ENCODE results near the gene CPNE4.
"Not testable (repeated sequence)": the region's sequence is repeated elsewhere in the genome, so short reads cannot be mapped to it uniquely, and the experiment has no call there.

CPNE4 gene

DNA sequence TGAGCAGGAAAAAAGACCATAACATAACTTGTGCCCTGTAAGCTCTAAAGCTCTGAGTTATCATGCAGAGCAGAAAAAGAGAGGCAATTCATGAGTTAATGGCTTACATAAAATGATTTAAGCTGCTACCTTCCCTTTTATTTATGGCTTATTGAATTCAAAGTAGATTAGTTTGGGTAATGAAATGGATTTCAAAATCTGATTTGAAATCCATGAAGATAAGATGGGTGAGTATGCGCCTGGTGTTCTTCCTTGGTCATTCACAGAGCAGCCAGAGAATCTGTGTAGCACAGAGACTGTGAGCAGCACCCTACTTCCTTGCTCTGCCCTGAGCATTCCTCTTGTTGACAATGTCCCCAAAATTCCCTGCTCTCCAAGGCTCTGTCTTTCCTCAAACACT lies 495.8 kb downstream of the CPNE4 start:
- DNase-seq (ENCODE audit: low read depth in 2 of 2), result no peak

DNA sequence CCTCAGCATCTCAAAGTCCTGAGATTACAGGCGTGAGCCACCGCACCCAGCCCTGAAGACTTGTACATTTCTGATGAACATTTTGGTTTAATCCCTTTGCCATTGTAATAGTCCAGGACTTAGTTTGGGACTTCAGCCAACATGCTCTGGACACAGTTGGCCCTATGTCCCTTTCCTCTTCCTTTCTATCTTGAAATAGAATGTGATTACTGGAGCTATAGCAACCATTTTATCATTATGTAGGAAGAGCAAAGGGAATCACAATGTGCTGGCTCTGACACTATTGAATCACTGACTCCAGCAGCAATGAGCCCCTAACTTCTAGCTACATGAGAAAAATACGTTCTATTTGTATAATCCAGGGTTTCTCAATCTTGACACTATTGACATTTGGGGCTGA lies 497.3 kb downstream of the CPNE4 start:
- DNase-seq (ENCODE audit: low read depth in 2 of 2), result no peak

DNA sequence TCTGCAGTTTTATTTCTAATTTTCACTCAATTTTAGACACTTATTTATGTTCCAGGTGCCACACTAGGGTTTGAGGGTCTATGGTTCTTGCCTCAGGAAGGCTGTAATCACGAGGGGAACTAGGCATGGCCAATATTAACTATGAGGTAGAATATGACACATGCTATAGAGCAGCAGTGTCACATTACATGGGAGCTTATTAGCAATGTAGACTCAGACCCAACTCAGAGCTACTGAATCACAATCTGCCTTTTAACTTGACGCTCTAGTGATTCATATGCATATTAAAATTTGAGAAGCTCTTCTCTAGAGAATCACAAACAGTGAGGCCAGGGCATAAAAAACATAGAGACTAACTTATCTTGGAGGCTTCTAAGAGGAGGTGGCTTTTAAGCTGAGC lies 499.2 kb downstream of the CPNE4 start:
- no peak for DNase-seq (ENCODE audit: low read depth in 2 of 2)

GRCh38 chr3:131535131-131535530 lies 499.7 kb downstream of the CPNE4 start:
- DNase-seq (ENCODE audit: low read depth in 2 of 2), result no peak

GRCh38 chr3:131532645-131533044 lies 502.2 kb downstream of the CPNE4 start:
- DNase-seq (ENCODE audit: low read depth in 2 of 2), result no peak

GRCh38 chr3:131530843-131531242 lies 504.0 kb downstream of the CPNE4 start:
- DNase-seq (ENCODE audit: low read depth in 2 of 2), result no peak

- no peak for DNase-seq (ENCODE audit: low read depth in 2 of 2)
Observed at GRCh38 chr3:131530388-131530787, 504.4 kb downstream of the CPNE4 start.

- no peak for DNase-seq (ENCODE audit: low read depth in 2 of 2)
Observed at GRCh38 chr3:131526801-131527347, 507.9 kb downstream of the CPNE4 start.

DNA sequence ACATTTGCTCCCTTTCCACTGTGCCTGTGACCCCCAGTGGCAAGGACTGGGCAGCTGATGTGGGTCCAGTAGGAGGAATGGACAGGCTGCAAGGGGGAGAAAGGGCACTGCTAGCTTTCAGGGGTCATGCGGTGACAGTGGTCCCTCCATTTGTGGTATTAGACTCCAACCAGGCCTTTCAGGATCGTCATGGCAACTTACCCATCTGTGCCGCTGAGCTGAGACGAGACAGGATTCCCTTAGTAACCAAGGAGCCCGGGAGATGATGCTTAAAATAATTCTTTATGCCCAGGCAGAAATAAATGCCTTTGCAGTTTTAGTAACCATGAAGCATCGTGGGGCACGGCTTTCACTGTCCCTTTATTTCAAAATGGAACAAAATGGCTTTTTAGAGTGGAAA lies 516.1 kb downstream of the CPNE4 start:
- DNase-seq (ENCODE audit: low read depth in 2 of 2), result no peak

GRCh38 chr3:131505421-131505820 lies 529.4 kb downstream of the CPNE4 start:
- no peak for DNase-seq (ENCODE audit: low read depth in 2 of 2)

- DNase-seq (ENCODE audit: low read depth in 2 of 2), result no peak
Observed at GRCh38 chr3:131503320-131503635, 531.5 kb downstream of the CPNE4 start.

DNA sequence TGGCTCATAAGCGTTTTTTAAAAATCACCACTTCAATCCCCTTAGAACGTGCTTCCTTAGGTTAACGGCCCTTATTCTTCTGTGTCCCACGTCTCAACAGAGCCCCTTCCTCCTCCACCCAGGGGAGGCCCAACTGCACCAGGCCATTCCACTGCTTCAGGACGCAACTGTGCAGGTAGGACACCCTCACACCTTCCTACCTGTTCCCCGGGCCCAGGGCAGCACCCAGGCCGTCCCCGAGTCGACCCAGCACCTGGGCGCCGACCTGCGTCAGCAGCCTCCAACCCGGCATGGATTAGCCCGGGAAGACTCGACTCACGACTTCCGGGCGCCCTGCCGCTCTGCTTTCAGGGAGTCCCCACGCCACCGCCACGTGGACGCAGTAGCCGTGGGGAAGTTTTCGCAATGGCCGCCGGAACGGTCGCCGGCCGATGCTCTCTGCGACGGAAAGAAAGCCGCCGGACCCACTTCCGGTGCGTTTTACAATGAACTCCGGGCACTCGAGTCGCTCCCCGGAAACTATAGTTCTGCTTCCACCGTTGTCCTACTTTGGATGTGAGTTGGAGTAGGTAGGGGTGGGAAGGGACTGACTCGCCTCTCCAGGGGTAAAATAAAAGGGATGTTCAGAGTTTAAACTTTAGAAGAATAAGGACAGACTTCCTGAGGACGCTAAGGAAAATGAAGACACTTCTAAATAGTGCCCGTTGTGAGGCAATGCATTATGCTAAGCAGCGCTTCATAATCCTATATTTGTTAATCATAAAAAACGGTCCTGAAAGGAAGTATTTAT lies 532.1 kb downstream of the CPNE4 start, which contains the start of gene MRPL3:
MRPL3 (minus strand) TSS at position 442 of the 790 bp plus-strand sequence; CDS start at position 292, 150 bp downstream.
- DNase-seq (ENCODE audit: low read depth in 2 of 2), result peak; percentile 69 to 71

- no peak for DNase-seq (ENCODE audit: low read depth in 2 of 2)
Observed at GRCh38 chr3:131501949-131502348, 532.9 kb downstream of the CPNE4 start.

GRCh38 chr3:131494706-131495105 lies 540.1 kb downstream of the CPNE4 start:
- no peak for DNase-seq (ENCODE audit: low read depth in 2 of 2)

GRCh38 chr3:131491775-131492174 lies 543.0 kb downstream of the CPNE4 start:
- no peak for DNase-seq (ENCODE audit: low read depth in 2 of 2)

DNA sequence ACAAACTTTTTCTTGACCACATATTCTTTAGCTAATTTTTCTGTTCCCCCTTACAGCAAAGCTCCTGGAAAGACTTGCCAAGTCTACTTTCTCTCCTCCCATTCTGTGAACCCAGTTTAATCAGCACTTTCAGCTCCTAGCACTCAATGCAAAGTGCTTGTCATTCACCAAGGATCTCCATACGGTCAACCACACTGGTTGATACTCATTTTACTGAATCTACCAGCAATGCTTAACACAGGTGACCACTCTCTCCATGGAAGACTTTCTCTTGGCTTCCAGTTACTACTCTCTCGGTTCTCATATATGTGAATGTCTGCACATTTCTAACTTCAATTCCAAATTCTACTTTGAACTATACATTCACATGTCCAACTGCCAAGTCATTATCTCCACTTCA lies 543.7 kb downstream of the CPNE4 start:
- DNase-seq (ENCODE audit: low read depth in 2 of 2), result no peak

- DNase-seq (ENCODE audit: low read depth in 2 of 2), result not testable (repeated sequence)
Observed at GRCh38 chr3:131486545-131486944, 548.3 kb downstream of the CPNE4 start.

DNA sequence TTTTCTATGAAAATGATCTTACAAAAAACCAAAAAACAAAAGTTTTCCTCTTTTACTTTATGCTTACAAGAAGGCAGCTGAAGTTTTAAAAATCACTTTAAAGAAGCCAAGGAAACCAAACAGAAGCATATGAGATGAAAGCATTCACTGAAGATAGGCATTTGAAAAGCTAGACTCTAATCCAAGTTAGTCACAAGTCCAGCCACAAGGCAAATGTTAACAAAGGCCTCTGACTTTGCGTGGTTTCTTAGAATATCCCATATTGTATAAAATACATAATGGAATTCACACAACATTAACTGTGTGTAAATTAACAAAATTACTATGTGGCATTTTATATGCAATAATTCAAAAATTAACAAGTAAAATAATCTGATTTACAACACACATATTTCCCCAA lies 549.7 kb downstream of the CPNE4 start:
- DNase-seq (ENCODE audit: low read depth in 2 of 2), result no peak

- no peak for DNase-seq (ENCODE audit: low read depth in 2 of 2)
Observed at GRCh38 chr3:131484496-131485111, 550.2 kb downstream of the CPNE4 start.
